Measurements from ENCODE around the gene TAF15.

- TF ChIP-seq CTCF (conservative IDR thresholded peaks at IDR 0.05; ENCODE audit: low read depth, low read length) (no peak), RAD21 (IDR thresholded peaks at IDR 0.05; ENCODE audit: low read length) (no peak), RFX5 (IDR thresholded peaks at IDR 0.05; ENCODE audit: low read depth, low read length) (no peak), CEBPB (IDR thresholded peaks at IDR 0.05; ENCODE audit: low read depth, low read length) (no peak), MAFK (IDR thresholded peaks at IDR 0.05; ENCODE audit: low read depth, low read length) (no peak), ELK1 (IDR thresholded peaks at IDR 0.05; ENCODE audit: borderline replicate concordance, low read depth, low read length) (no peak), POLR2A (IDR thresholded peaks at IDR 0.05; ENCODE audit: low read depth, low read length) (no peak)
These were observed 17.5 kb upstream of the TAF15 start for GRCh38 chr17:35791681-35792350.

Data from IMR-90 (cell line).